GM18502 (cell line): ENCODE measurements around the gene C1orf21.

Source experiments
- ATAC-seq: cut with Tn5 transposase; IDR thresholded peaks from one replicate; pipeline ENCODE4 v1.9.1; 2021; ENCODE audit warnings: mild to moderate bottlenecking; ENCODE audit not compliant: unreplicated experiment, poor library complexity

Gene C1orf21

DNA sequence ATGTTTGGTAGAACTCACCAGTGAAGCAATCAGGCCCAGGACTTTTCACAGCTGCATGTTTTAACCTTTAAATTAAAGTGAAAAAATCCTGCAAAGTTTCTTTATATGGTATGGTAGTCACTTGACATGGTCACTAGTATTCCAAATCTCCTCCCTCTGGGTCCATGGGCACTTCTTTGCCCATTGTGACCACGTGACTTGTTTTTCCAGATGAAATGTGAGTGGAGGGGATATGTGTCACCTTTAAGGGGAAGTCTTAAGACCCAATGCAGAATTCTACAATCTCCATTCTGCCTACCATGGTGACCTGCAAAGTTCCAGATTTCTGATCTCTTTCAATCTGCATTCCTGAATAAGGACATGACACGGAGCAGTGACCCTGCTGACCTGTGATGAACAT is 152.8 kb downstream of the C1orf21 start:
- no peak for ATAC-seq

- ATAC-seq: no peak
Observed at GRCh38 chr1:184541537-184542152, 154.8 kb downstream of the C1orf21 start.

DNA sequence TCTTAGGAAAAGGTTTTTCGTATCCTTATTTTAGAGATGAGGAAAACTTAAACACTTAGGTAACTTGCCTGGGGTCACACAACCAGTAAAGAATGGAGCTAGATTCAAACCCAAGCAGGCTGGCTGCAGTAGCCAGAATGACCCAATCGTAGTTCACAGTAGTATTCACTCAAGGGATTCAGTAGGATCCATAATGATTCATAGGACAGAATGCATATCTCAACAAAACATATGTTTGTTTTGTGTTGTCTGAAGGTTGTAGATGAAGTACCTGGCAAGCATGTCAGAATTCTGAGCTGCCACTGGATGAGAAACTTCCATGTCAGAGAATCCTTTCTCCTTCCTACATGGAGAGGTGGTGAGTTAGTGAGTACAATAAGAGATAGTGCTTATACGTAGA is 155.5 kb downstream of the C1orf21 start:
- ATAC-seq: no peak

DNA sequence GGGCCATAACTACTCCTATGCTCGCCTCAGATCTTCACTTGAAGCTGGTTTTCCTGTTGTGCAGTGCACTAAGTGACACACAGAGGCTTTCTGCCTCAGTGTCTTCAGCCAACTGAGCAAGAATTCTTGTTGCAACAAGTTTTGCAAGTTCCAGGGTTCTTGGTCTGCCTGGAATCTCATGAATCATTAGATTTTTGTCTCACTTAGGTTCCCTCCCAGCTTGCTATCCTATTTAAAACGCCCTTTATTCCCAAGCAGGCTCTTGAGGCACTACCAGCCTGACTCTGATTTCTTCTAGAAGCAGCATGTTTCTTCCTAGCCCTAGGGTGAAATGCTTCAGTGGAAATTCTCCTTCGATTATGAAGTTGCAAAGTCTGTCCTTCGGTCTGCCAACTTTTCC is 158.8 kb downstream of the C1orf21 start:
- ATAC-seq: no peak

GRCh38 chr1:184552446-184552845 is 165.6 kb downstream of the C1orf21 start:
- no peak for ATAC-seq

GRCh38 chr1:184553845-184554244 is 167.0 kb downstream of the C1orf21 start:
- no peak for ATAC-seq

GRCh38 chr1:184555665-184556641 is 169.1 kb downstream of the C1orf21 start:
- ATAC-seq: no peak

- ATAC-seq: no peak
Observed at GRCh38 chr1:184556665-184557064, 169.8 kb downstream of the C1orf21 start.

DNA sequence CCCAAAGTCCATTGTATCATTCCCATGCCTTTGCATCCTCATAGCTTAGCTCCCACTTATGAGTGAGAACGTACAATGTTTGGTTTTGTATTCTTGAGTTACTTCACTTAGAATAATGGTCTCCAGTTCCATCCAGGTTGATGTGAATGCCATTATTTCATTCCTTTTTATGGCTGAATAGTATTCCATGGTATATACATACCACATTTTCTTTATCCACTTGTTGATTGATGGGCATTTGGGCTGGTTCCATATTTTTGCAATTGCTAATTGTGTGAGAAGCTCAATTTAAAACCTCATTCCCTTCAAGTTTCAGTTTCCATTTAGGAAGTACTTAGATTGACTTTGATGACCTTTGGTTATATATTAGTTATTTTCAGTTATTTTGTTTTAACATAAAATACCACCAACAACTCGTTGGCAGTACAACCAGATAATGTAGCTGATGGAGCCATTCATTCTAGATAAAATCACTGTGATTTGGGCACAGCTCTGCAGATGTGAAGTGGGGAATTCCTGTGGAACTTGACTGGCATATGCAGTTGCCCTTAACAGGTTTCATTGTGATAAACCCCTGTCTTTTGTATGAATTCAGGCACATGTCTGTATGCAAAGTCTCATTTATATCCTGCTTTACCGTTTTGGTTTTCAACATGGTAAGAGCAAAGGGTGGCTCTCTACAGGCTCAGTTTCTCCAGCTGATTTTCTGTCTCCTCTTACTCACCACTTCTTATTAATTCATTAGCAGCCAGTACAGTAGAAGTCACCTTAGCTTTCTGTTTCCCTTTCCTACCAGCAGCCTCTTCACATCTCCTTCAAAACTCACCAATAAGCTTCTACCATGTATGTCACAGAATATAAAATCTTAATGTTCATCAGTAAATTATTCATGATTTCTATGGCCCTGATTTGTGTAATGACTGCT is 170.9 kb downstream of the C1orf21 start:
- no peak for ATAC-seq

DNA sequence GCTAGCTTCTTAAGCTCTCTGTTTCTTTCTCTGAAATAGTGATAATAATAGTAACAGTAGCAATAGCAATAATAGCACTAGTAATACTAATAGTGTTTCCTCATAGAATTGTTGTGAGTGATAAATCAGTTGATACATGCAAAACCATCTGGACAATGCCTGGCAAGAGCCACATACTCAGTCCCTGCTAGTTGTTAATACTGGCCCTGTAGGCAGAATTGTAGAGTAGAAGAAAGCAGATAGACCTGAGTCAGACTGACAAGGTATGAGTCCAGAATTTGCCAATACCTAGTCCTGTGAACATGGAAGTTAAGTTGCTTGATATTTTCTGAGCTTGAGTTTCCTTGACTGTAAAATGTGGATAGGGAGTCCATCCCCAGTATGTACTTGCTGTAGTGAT is 171.9 kb downstream of the C1orf21 start:
- no peak for ATAC-seq

GRCh38 chr1:184559117-184559713 is 172.4 kb downstream of the C1orf21 start:
- no peak for ATAC-seq

- no peak for ATAC-seq
Observed at GRCh38 chr1:184562806-184563205, 176.0 kb downstream of the C1orf21 start.

- no peak for ATAC-seq
Observed at GRCh38 chr1:184563308-184563707, 176.5 kb downstream of the C1orf21 start.

DNA sequence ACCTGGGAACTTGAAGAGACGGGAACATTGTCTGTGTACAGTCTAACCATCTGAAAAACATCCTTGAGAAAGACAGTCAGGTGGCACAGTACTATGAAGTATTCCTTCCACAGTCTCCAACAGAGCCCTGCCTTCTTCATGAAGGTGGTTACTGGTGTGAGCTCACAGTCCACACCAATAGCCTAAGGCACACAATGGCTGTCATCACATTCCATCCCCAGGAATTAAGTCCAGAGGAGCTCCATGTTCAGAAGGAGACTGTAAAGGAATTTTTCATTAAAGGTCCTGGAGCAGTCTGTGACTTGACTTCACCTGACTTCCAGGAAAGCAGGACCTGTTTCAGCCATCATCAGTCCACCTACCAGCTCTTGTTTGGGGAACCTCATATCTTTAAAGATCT is 180.2 kb downstream of the C1orf21 start:
- ATAC-seq: no peak

GRCh38 chr1:184567637-184568036 is 180.8 kb downstream of the C1orf21 start:
- ATAC-seq: no peak

- no peak for ATAC-seq
Observed at GRCh38 chr1:184568148-184568547, 181.3 kb downstream of the C1orf21 start.

DNA sequence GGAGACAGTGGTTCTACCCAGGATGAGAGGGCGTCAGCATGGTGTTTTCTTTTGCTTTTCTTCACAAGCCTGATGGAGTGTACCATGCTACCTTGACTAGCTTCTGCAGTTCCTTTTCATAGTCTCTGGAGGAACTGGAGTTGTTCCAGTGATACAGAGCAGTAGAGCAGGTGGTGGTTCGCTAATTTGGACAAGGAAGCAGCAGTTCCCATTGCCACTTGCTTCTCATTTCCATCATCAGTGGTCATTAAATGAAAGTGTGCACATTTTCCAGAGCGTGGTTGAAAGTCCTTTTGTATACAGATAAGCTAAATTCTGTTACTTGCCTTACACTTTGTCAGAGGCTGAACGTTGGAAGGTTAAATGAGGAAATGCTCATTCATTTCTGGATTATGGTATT is 182.3 kb downstream of the C1orf21 start:
- no peak for ATAC-seq

GRCh38 chr1:184574588-184574987 is 187.8 kb downstream of the C1orf21 start:
- no peak for ATAC-seq

- no peak for ATAC-seq
Observed at GRCh38 chr1:184576822-184577221, 190.0 kb downstream of the C1orf21 start.

DNA sequence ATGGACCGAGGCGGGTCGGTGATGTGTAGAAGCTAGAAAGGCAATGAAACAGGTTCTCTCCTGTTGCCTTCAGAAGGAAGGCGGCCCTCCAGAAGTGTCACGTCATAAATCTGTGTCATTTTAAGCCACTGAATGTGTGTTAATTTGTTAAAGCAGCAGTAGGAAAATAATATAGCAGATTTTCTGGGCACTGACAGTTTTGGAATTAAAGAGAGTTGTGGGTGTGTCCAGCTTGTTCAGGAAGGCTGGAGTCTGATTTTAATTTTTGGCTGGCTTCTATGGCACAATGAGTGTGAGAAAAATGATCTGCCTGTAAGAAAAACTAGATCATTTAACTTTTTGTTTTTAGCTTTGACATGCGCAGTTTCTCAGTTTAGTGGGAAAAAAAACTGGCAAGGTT is 190.5 kb downstream of the C1orf21 start:
- no peak for ATAC-seq
